Fibroblast of skin of right biceps (primary cell): ENCODE measurements around the gene LRRC75B.

Source experiments
- DNase-seq: peaks from one replicate; pipeline ENCODE4 v3.0.0-alpha.2; 2013

The LRRC75B gene

GRCh38 chr22:24584871-24585411, 7.9 kb downstream of the LRRC75B start:
- no peak for DNase-seq

GRCh38 chr22:24584166-24584790, 8.6 kb downstream of the LRRC75B start:
- DNase-seq: no peak

- peak; percentile 14 for DNase-seq
These were observed 9.4 kb downstream of the LRRC75B start for GRCh38 chr22:24583221-24584165.

- DNase-seq: no peak
These were observed 10.6 kb downstream of the LRRC75B start for GRCh38 chr22:24582056-24582814.

GRCh38 chr22:24580276-24580675, 12.6 kb downstream of the LRRC75B start:
- DNase-seq: peak; percentile 64

DNA sequence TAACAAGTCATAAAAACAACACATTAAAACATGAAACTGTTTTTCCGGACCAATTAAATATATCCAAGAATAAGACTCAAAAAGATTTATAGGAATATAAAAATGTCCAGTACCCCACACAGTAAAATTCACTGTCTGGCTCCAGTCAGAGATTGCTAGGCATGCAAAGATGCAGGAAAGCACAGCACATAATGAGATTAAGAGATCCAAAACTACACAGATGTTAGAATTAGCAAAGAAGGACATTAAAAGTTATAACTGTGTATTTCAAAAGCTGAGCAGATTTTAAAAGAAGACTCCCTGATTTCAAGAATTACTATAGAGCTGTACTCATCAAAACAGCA, 13.6 kb downstream of the LRRC75B start:
- DNase-seq: no peak

- no peak for DNase-seq
These were observed 14.3 kb downstream of the LRRC75B start for GRCh38 chr22:24578355-24579257.

DNA sequence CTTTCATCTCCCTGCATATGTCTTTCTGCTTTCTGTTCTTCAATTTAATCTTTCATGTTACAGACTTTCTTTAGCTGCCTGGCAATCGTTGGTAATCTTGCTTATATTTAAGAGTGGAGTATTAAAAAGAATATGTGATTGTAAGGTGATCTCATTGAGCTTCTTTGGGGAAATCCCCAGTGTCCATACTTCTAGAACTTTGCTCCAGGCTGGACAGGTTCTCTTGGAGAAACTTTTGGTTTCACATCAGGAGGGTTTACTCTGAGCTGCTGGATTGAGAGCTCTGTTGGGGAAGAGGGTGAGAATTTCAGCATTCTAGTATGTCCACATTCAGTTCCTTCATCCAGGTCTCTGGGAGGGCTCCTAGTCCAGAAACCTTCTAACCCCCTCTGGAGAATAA, 16.1 kb downstream of the LRRC75B start:
- no peak for DNase-seq

DNA sequence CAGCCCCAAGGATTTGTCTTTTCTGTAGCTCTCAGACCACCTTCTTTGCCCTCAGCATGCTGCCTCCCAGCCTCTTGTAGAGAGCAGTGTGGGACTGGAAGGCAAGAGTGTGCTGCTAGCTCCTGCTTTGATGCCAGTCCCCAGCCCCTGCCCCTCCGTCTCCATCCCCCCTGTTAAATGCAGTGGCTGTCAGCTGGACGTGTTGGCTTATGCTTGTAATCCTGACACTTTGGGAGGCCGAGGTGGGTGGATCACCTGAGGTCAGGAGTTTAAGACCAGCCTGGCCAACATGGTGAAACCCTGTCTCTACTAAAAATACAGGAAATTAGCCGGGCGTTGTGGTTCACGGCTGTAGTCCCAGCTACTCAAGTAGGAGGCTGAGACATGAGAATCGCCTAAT, 21.6 kb downstream of the LRRC75B start:
- DNase-seq: no peak

DNA sequence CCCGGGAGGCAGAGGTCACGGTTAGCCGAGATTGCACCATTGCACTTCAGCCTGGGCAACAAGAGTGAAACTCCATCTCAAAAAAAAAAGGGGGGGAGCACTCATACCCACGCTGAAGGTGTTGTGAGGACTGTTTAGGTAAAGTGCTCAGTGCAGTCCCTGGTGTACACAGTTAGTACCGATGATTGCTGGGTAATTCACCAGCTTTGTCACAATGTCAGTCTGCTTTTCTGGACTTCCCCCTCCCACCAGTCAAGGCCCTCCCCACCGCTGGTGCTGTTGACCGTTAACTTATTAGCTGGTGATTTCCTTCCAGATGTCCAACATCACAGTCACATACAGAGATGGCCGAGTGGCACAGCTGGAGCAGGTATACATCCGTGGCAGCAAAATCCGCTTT, 25.2 kb downstream of the LRRC75B start:
- no peak for DNase-seq

GRCh38 chr22:24566899-24567511, 25.9 kb downstream of the LRRC75B start:
- no peak for DNase-seq

- DNase-seq: no peak
These were observed 27.8 kb downstream of the LRRC75B start for GRCh38 chr22:24565077-24565476.

- no peak for DNase-seq
These were observed 28.4 kb downstream of the LRRC75B start for GRCh38 chr22:24564376-24565058.

DNA sequence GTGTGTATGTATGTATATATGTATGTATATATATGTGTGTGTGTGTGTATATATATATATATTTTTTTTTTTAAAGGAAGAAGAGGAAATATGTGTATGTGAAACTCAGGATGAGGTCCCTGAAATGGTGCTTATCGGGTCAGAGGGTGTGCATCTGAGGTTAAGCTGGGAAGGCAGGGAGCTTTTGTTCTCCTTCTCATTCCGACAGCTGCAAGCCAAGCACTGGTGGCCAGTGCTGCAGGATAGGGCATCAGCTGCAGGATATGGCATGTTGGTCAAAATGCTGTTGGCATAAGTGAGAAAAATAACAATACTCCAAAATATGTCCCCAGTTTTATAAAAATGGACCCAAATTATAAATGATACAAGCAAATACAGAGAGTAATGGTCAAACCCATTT, 29.6 kb downstream of the LRRC75B start:
- DNase-seq: no peak

DNA sequence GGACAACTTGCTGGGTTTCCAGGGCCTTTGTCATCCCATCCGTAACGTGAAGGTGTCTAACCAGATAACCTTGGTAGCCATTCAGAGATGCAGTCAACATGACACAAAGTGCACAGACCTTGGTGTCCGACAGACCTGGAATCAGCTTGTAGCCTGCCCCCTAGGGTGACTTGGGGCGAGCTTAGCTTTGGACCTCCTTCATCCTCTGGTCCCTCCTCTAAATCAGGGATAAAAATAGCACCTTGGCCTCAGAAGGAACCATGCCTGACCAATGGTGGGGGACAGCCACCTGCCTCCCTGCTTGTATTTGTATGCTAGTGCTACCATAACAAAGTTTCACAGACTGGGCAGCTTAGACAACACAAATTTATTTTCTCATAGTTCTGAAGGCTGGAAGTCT, 33.4 kb downstream of the LRRC75B start:
- DNase-seq: no peak

DNA sequence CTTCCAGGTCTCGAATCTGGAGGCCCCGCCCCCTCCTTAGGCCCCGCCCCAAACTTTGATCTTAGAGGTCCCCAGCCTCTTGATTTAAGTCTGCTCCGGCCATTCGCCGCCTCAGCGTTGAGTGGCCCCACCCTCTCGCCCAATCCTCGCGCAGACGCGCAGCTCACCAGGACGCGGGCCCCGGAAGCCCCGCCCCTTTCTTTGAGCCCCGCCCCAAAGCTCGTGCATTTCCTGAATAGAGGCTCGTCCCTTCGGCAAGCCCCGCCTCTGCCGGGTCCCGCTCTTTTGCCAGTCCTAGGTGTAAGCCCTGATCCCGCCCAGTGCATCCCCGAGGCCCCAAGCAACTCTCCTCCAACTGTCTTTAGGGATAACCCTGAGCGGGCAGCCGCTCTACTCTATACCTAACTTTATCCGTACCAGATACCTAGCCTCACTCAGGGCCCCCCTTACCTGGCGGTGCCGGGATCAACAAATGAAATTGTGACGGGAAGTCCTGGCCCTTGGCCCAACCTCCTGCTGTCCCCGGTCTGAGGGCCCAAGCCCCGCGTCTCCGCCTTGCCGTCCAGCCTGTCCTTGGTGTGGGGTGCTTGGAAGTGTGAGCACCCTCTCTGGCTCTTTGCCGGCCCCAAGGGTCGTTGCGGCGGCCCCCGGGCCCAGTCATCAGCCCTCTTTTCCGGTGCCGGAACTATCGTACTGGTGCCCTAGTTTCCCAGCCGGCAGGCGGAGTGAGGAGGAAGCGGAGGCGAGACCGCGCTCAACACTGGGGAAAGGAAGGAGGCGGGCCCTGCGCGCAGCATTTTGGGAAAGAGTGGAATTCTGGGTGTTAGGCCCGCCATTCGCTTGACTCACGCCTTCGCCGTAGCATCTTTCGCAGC, 37.5 kb downstream of the LRRC75B start, which contains the start of gene SNRPD3:
SNRPD3 (plus strand) TSS at position 835 of the 875 bp plus-strand sequence. CDS start 1,676 bp downstream, outside the sequence.
- peak; percentile 99 for DNase-seq

GRCh38 chr22:24554313-24555164, 38.3 kb downstream of the LRRC75B start, which contains the start of gene GUCD1:
TSS of gene GUCD1 (minus strand) at chr22:24555138. CDS start at chr22:24554991, 147 bp downstream.
- DNase-seq: peak; percentile 44

- no peak for DNase-seq
These were observed 39.1 kb downstream of the LRRC75B start for GRCh38 chr22:24553597-24554312.
